HG03280 (cell line): Measurements from ENCODE around the gene GPC6.

Source experiments
- ATAC-seq: cut with Tn5 transposase; IDR thresholded peaks from one replicate; pipeline ENCODE4 v1.9.1; 2021; ENCODE audit warnings: mild to moderate bottlenecking, moderate library complexity; ENCODE audit not compliant: unreplicated experiment

GPC6 gene

GRCh38 chr13:94073007-94073744 is 846.6 kb downstream of the GPC6 start:
- no peak for ATAC-seq

GRCh38 chr13:94079876-94080275 is 853.3 kb downstream of the GPC6 start:
- no peak for ATAC-seq

GRCh38 chr13:94080527-94080926 is 853.9 kb downstream of the GPC6 start:
- ATAC-seq = no peak

- no peak for ATAC-seq
Measured at GRCh38 chr13:94087100-94087499, 860.5 kb downstream of the GPC6 start.

GRCh38 chr13:94088742-94089141 is 862.1 kb downstream of the GPC6 start:
- ATAC-seq = no peak

GRCh38 chr13:94090773-94091480 is 864.3 kb downstream of the GPC6 start:
- no peak for ATAC-seq

- no peak for ATAC-seq
Measured at GRCh38 chr13:94093652-94094315, 867.2 kb downstream of the GPC6 start.

- no peak for ATAC-seq
Measured at GRCh38 chr13:94109715-94110374, 883.2 kb downstream of the GPC6 start.

- no peak for ATAC-seq
Measured at GRCh38 chr13:94112227-94112626, 885.6 kb downstream of the GPC6 start.

GRCh38 chr13:94112731-94113130 is 886.1 kb downstream of the GPC6 start:
- ATAC-seq = no peak

GRCh38 chr13:94113245-94113644 is 886.6 kb downstream of the GPC6 start:
- no peak for ATAC-seq

GRCh38 chr13:94114166-94114565 is 887.6 kb downstream of the GPC6 start:
- no peak for ATAC-seq

- ATAC-seq = no peak
Measured at GRCh38 chr13:94115054-94115453, 888.4 kb downstream of the GPC6 start.

GRCh38 chr13:94119360-94119936 is 892.8 kb downstream of the GPC6 start:
- no peak for ATAC-seq

- ATAC-seq = no peak
Measured at GRCh38 chr13:94120878-94121277, 894.3 kb downstream of the GPC6 start.

- no peak for ATAC-seq
Measured at GRCh38 chr13:94121686-94122085, 895.1 kb downstream of the GPC6 start.

GRCh38 chr13:94122300-94122915 is 895.8 kb downstream of the GPC6 start:
- no peak for ATAC-seq

GRCh38 chr13:94123557-94123956 is 897.0 kb downstream of the GPC6 start:
- ATAC-seq = no peak

- ATAC-seq = no peak
Measured at GRCh38 chr13:94128430-94128829, 901.8 kb downstream of the GPC6 start.

- ATAC-seq = no peak
Measured at GRCh38 chr13:94129490-94129894, 902.9 kb downstream of the GPC6 start.

GRCh38 chr13:94138831-94139230 is 912.2 kb downstream of the GPC6 start:
- ATAC-seq = no peak
